PC-9 (cell line): ENCODE results near the gene PDE3B. TPM values are rescaled to one million over a fixed set of nuclear protein-coding genes. Genes with fewer than 3 reads are reported as not detected.

ENCODE experiments used
- BruUV-seq: library from RNA; stranded (reverse); fragments of 400-500 nt; replicated peaks from 2 replicates; lab custom pipeline; 2021; lab: Mats Ljungman, UMichigan
- CTCF ChIA-PET: fragments of 300-600 bp; sonication (Branson Sonifier 250); formaldehyde crosslinking; loops from one replicate; lab custom pipeline; 2022; ENCODE audit warnings: antibody characterized with exemption; lab: Charles Lee
- POLR2A ChIA-PET: fragments of 300-600 bp; sonication (Branson Sonifier 250); formaldehyde crosslinking; loops from one replicate; lab custom pipeline; 2022; ENCODE audit warnings: antibody characterized with exemption; ENCODE audit not compliant: unreplicated experiment; lab: Charles Lee
- DNase-seq, 2 experiments: peaks; one replicate each; pipeline versions ENCODE4 v3.0.0 to v3.0.0-alpha.2; 2015 to 2022; ENCODE audit warnings: mixed read lengths in 1 of 2
- H2AFZ ChIP-seq: fragments of 200-600 bp; sonication (generic); 2 replicates; pipeline ENCODE4 v1.8.1; 2017; ENCODE audit warnings: antibody characterized with exemption
- H3F3A ChIP-seq: fragments of 200-600 bp; sonication (generic); 2 replicates; pipeline ENCODE4 v1.8.1; 2017; ENCODE audit warnings: antibody characterized with exemption, mild to moderate bottlenecking, low read depth; ENCODE audit not compliant: insufficient read depth
- H3K27ac ChIP-seq: fragments of 200-600 bp; sonication (generic); 2 replicates; pipeline ENCODE4 v1.6.1; 2016; ENCODE audit warnings: mixed run types
- H3K27me3 ChIP-seq: fragments of 200-600 bp; sonication (generic); 2 replicates; pipeline ENCODE4 v1.6.1; 2016; ENCODE audit warnings: low read depth, mixed run types; ENCODE audit not compliant: insufficient read depth
- H3K36me3 ChIP-seq: fragments of 200-600 bp; sonication (generic); 2 replicates; pipeline ENCODE4 v1.6.1; 2016; ENCODE audit warnings: low read depth, mixed run types
- H3K4me1 ChIP-seq: fragments of 200-600 bp; sonication (generic); replicated peaks from 2 replicates; pipeline ENCODE4 v1.6.1; 2016; ENCODE audit warnings: mixed run types; ENCODE audit not compliant: insufficient read depth
- H3K4me2 ChIP-seq: fragments of 200-600 bp; sonication (generic); 2 replicates; pipeline ENCODE4 v1.6.1; 2017; ENCODE audit warnings: mixed run types
- H3K4me3 ChIP-seq: fragments of 200-600 bp; sonication (generic); 2 replicates; pipeline ENCODE4 v1.6.1; 2016; ENCODE audit warnings: mixed run types
- H3K79me2 ChIP-seq: fragments of 200-600 bp; sonication (generic); 2 replicates; pipeline ENCODE4 v1.6.1; 2017; ENCODE audit warnings: low read depth, mixed run types
- H3K9me2 ChIP-seq: fragments of 200-600 bp; sonication (generic); 2 replicates; pipeline ENCODE4 v1.8.1; 2017; ENCODE audit warnings: mild to moderate bottlenecking; ENCODE audit not compliant: insufficient read depth
- H3K9me3 ChIP-seq: fragments of 200-600 bp; sonication (generic); 2 replicates; pipeline ENCODE4 v1.8.1; 2016; ENCODE audit warnings: low read depth; ENCODE audit not compliant: insufficient read depth
- H4K20me1 ChIP-seq: fragments of 200-600 bp; sonication (generic); 2 replicates; pipeline ENCODE4 v1.8.1; 2017; ENCODE audit not compliant: insufficient read depth
- CTCF ChIP-seq: fragments of 200-600 bp; sonication (generic); conservative IDR thresholded peaks from 2 replicates; pipeline ENCODE4 v1.6.1; 2017; ENCODE audit warnings: mixed run types, antibody characterized with exemption, mild to moderate bottlenecking, moderate library complexity
- EZH2 ChIP-seq: fragments of 200-600 bp; sonication (generic); IDR thresholded peaks from 2 replicates; pipeline ENCODE4 v1.8.0; 2017; ENCODE audit warnings: antibody characterized with exemption, low read depth
- intact Hi-C: fragments of 100-400 bp; cut with micrococcal nuclease; formaldehyde crosslinking; loops from one replicate; pipeline ENCODE4 v1.10.0; 2022; ENCODE audit not compliant: unreplicated experiment
- total RNA-seq: library from RNA; stranded (reverse); gene quantifications from 2 replicates; pipeline ENCODE4 v1.2.3, GENCODE V29; 2021

The PDE3B gene
- total RNA-seq, 1 experiment from 2014 or later: not detected

DNA sequence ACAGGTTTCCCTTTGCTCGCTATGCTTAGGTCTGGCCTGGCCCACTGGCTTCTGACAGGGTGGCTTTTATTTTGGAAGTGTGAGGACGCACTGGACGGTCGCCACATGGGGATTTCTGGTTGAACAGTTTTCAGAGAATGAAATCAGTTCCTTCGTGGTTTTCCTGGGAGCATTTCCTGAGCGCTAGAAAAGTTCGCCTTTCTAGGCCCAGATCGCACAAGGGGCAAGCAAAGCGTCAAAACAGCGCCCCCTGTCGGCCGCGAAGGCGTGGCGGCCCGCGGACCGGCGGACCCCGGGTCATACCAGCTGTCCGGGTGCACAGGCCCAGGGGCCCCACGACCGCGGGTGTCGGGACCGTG, 261.1 kb downstream of the PDE3B start:
- peak in 1 of 2 experiments; percentile 24 for DNase-seq
- ChIA-PET CTCF (no interaction called here), POLR2A (no interaction called here)
- Histone ChIP-seq H3K4me3 (no peak overlapping the region), H2AFZ (no peak overlapping the region), H4K20me1 (no peaks in the 10 kb centered on the region), H3K9me3 (no peaks in the 10 kb centered on the region), H3K9me2 (no peaks in the 10 kb centered on the region), H3K4me2 (no peak overlapping the region), H3K27ac (no peak overlapping the region), H3K27me3 (no peaks in the 10 kb centered on the region), H3K4me1 (0 out of 2 replicates have a peak, but pooled peaks cover 5% of the 10 kb centered on the region), H3K79me2 (no peaks in the 10 kb centered on the region), H3F3A (no peaks in the 10 kb centered on the region), H3K36me3 (no peaks in the 10 kb centered on the region)
- BruUV-seq: no TSS peak
- intact Hi-C loops: loop anchor here (5.0 to 10.0 kb wide), 3 partner anchors 100 to 170 kb away; partner anchors contain the start of gene CALCB
- TF ChIP-seq CTCF: no peak
- no peak for TF ChIP-seq EZH2

DNA sequence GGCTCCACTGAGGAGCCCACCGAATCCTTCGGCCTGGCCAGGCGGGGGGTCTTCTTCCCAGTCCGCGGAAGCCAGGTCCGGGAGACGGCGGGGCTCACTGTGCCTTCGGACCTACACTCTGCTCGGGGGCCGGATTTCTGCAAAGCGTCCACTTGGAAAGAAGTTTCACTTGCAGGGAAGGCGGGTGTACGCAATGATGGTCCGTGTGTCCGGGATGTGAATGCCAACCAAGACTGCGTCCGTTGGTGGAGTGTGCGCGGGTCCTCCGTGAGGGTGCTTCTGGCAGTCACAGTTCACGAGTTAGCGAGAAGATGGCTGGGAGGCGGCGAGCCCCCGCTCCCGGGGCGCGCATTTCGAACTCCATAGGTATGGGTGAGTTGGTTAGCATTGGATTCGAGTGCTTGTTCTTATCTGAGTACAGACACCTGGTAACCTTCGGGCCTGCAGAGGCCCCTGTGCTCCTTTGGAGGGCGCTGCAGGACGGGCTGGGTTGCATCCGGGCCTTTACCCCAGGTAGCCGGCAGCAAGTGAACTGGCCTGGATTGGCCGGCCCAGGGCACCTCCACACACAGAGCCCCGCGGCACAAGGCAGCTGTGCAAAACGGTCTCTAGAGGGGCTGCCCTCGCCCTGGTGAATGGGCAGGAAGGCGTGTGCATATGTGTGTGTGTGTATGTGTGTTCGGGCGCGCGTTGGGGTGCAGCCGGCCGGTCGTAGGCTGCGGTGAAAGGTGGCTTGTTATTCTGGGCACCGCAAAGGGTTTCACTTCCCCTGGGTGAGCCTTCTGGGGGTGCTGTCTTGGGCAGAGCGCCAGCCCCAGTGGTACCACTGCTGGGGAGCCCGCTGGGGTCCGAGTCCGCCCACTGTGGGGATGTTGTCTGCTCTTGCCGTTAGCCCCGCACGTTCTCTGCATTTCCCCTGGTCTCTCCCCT, 261.8 kb downstream of the PDE3B start:
- Histone ChIP-seq H3K9me3 (no peaks in the 10 kb centered on the region), H3K4me2 (no peak overlapping the region), H3K9me2 (no peaks in the 10 kb centered on the region), H3K4me3 (no peak overlapping the region), H3K27me3 (no peaks in the 10 kb centered on the region), H2AFZ (no peak overlapping the region), H4K20me1 (no peaks in the 10 kb centered on the region), H3K36me3 (no peaks in the 10 kb centered on the region), H3F3A (no peaks in the 10 kb centered on the region), H3K79me2 (no peaks in the 10 kb centered on the region), H3K27ac (no peak overlapping the region), H3K4me1 (0 out of 2 replicates have a peak, but pooled peaks cover 5% of the 10 kb centered on the region)
- BruUV-seq: no TSS peak
- no peak for TF ChIP-seq EZH2
- TF ChIP-seq CTCF: no peak
- intact Hi-C loops: loop anchor here (5.0 to 10.0 kb wide), 3 partner anchors 99 to 169 kb away; partner anchors contain the start of gene CALCB
- CTCF ChIA-PET: no interaction called here
- POLR2A ChIA-PET: no interaction called here
- DNase-seq: no peak

- POLR2A ChIA-PET: no interaction called here
- no TSS peak for BruUV-seq
- DNase-seq: no peak
These were observed 263.0 kb downstream of the PDE3B start for GRCh38 chr11:14906578-14906977.

More at GRCh38 chr11:14906578-14906977, 263.0 kb downstream of the PDE3B start:
- no peaks in the 10 kb centered on the region for H4K20me1 ChIP-seq
- H3K9me3 ChIP-seq: no peaks in the 10 kb centered on the region
- H3K36me3 ChIP-seq: no peaks in the 10 kb centered on the region
- no peak overlapping the region for H3K4me2 ChIP-seq
- no peaks in the 10 kb centered on the region for H3K27me3 ChIP-seq
- no peak overlapping the region for H3K4me3 ChIP-seq
- intact Hi-C loops: loop anchor here (5.0 to 10.0 kb wide), 3 partner anchors 98 to 168 kb away; partner anchors contain the start of gene CALCB
- CTCF ChIA-PET: interaction anchor here (1.6 kb wide), 1 partner anchor 117 kb away, joined by 15 read pairs; no protein-coding TSS in a partner anchor
- TF ChIP-seq EZH2: no peak
- no peak for TF ChIP-seq CTCF
- H3K79me2 ChIP-seq: no peaks in the 10 kb centered on the region
- H3K9me2 ChIP-seq: no peaks in the 10 kb centered on the region
- 0 out of 2 replicates have a peak, but pooled peaks cover 5% of the 10 kb centered on the region for H3K4me1 ChIP-seq
- H2AFZ ChIP-seq: no peak overlapping the region
- H3F3A ChIP-seq: no peaks in the 10 kb centered on the region
- no peak overlapping the region for H3K27ac ChIP-seq
